ENCODE measurements around the gene HBE1.

The HBE1 gene

DNA sequence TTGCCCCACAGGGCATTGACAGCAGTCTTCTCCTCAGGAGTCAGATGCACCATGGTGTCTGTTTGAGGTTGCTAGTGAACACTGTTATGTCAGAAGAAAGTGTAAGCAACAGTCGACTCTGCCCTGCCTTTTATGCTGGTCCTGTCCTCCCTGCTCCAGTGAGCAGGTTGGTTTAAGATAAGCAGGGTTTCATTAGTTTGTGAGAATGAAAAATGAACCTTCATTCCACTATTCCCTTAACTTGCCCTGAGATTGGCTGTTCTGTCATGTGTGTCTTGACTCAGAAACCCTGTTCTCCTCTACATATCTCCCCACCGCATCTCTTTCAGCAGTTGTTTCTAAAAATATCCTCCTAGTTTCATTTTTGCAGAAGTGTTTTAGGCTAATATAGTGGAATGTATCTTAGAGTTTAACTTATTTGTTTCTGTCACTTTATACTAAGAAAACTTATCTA is 35.3 kb downstream of the HBE1 start, which contains the start of gene HBD:
TSS of gene HBD (minus strand) at position 103 of the 454 bp plus-strand sequence. CDS start at position 53, 50 bp downstream.
- in situ Hi-C loops (cut with MboI; ENCODE audit: low sequenced_read_pairs): no loop called here

DNA sequence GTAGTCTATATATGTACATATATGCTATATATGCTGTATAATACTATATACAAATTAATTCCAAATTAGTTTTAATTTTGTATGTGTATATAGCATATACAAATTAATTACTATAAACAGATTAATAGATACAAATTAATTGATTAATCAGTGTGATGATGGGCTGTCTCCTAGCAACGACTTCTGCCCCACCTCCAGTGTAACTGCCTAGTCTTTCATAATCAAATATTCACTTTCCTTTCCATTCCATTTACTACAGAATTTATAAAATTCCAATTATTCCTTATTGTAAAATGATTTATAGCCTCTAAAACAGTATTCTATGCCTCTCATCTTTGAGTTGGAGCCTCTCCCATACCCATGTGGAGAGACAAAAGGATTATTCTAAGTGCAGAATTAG is 36.4 kb downstream of the HBE1 start:
- in situ Hi-C loops (cut with MboI; ENCODE audit: low sequenced_read_pairs): no loop called here

DNA sequence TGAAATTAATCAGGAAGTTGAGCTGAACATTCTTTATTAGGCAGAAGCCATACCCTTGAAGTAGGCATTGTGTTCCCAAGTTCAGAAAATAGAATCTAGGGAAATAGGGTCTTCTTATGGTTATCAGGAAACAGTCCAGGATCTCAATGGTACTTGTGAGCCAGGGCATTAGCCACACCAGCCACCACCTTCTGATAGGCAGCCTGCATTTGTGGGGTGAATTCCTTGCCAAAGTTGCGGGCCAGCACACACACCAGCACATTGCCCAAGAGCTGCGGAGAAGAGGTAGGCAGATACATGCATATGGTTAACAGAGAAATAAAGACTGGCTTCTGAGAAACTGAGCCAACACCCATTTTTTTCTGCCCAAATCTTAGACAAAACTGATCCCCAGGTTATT is 36.9 kb downstream of the HBE1 start:
- in situ Hi-C loops (cut with MboI; ENCODE audit: low sequenced_read_pairs): no loop called here

DNA sequence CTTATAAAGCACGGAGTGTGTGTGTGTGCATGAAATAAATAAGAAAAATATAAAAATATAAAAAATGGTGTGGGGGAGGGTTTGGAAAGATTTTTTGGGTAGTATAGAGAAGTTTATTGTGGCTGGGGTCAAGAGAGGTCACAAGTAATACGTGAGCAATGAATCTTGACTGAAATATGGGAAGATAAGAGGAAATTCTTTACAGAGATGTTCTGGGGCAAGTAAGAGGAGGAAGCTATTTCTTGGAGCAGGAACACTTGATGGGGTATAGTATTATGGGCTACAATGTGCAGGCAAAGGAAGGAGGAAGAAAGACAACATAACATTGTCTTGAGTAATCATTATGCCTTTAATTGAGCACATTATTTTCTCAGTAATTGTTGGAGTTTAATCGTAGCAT is 37.6 kb downstream of the HBE1 start:
- in situ Hi-C loops (cut with MboI; ENCODE audit: low sequenced_read_pairs): no loop called here

DNA sequence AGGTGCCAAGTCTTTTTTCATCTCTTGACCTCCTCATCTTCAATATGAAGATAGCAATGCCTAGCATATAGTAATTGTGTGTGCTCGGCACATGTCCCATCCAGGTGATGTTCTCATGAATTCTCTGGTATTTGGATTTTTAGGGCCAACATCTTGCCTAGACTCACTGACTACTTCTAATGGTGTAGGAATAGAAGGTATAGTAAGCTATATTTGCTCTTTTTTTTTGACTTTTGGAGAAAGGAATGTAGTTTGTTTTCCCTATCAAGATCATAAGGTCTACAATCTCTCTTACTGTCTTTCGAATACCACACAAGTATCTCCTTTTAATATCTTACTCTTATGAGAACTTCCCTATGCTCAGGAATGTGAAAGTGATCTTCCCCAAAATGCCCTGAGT is 38.6 kb downstream of the HBE1 start:
- in situ Hi-C loops (cut with MboI; ENCODE audit: low sequenced_read_pairs): no loop called here

DNA sequence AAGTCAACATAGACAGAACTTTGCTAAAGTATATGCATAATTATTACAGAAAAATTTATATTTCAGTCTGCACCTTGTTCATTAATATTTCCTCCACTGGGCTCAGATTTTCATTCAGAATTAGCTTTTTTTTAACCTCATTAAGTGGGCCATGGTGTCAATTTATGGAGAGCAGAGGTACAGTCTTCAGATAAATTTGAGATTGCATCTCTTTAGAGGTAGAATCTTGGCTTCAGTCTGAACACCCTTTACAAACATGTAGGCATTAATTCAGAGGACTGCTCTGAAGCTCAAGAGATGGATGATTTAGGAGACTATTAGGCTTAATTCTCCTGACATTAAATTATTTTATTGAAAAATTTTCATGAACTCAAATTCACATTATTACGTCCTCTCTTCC is 39.5 kb downstream of the HBE1 start:
- in situ Hi-C loops (cut with MboI; ENCODE audit: low sequenced_read_pairs): no loop called here

DNA sequence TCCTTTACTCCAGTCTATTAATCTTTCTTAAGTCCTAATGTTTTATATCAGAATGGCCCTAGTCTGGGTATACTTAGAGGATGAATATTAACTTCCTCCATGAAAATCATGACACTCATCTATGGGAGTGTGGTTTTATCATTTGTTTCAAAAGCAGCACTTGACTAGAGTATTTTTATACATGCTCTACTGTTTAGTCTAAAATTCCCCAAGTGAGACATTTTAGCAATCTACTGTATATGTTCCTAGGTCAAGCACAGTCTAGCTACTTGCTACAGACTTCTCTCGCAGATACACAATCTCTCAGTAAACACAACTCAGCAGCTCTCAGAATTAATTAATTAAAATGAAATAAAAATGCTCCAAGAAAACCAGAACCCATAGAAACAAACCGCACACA is 39.9 kb downstream of the HBE1 start:
- in situ Hi-C loops (cut with MboI; ENCODE audit: low sequenced_read_pairs): no loop called here

DNA sequence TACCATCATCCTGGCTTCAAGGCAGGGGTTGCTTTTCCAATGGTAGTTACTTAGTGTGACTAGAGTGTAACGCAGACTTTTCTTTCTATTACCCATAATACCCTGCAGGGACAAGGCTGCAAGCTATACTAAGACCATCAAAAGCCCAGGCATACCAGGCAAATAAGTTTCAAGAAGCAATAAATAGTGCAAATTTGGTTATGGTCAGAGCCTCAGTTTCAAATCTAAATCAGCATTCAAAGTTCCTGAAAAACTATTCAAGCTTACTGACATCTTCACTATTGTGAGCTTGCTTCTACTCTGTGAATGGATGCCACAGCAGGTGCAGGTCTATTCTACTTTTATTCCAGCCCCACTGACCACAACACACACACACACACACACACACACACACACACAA is 40.4 kb downstream of the HBE1 start:
- in situ Hi-C loops (cut with MboI; ENCODE audit: low sequenced_read_pairs): no loop called here

DNA sequence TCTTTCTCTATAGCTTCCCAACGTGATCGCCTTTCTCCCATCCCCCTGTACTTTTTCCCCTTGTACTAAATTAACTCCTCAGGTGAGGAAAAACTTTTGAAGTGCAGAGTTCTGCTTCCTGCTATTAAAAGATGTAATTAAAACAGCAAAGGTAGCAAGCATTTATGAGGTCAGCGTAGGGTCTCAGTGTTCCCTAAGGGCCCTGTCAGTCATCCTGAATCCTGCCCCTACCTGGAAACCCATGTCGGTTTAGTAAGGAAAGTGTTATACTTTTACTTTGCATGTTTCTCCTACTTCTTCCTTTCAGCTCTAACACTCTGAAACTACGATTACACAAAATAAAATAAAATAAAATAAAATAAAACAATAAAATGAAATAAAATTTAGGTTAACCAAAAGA is 41.6 kb downstream of the HBE1 start:
- in situ Hi-C loops (cut with MboI; ENCODE audit: low sequenced_read_pairs): no loop called here

DNA sequence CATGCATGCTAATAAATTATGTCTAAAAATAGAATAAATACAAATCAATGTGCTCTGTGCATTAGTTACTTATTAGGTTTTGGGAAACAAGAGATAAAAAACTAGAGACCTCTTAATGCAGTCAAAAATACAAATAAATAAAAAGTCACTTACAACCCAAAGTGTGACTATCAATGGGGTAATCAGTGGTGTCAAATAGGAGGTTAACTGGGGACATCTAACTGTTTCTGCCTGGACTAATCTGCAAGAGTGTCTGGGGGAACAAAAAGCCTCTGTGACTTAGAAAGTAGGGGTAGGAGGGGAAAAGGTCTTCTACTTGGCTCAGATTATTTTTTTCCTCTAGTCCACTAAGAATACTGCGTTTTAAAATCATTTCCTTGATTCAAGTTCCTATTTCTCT is 42.1 kb downstream of the HBE1 start:
- in situ Hi-C loops (cut with MboI; ENCODE audit: low sequenced_read_pairs): no loop called here

DNA sequence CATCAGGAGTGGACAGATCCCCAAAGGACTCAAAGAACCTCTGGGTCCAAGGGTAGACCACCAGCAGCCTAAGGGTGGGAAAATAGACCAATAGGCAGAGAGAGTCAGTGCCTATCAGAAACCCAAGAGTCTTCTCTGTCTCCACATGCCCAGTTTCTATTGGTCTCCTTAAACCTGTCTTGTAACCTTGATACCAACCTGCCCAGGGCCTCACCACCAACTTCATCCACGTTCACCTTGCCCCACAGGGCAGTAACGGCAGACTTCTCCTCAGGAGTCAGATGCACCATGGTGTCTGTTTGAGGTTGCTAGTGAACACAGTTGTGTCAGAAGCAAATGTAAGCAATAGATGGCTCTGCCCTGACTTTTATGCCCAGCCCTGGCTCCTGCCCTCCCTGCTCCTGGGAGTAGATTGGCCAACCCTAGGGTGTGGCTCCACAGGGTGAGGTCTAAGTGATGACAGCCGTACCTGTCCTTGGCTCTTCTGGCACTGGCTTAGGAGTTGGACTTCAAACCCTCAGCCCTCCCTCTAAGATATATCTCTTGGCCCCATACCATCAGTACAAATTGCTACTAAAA is 42.9 kb downstream of the HBE1 start, which contains the start of gene HBB:
TSS of gene HBB (minus strand) at position 340 of the 579 bp plus-strand sequence. CDS start at position 290, 50 bp downstream.
- in situ Hi-C loops (cut with MboI; ENCODE audit: low sequenced_read_pairs): no loop called here

DNA sequence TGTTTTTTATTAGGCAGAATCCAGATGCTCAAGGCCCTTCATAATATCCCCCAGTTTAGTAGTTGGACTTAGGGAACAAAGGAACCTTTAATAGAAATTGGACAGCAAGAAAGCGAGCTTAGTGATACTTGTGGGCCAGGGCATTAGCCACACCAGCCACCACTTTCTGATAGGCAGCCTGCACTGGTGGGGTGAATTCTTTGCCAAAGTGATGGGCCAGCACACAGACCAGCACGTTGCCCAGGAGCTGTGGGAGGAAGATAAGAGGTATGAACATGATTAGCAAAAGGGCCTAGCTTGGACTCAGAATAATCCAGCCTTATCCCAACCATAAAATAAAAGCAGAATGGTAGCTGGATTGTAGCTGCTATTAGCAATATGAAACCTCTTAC is 44.3 kb downstream of the HBE1 start:
- in situ Hi-C loops (cut with MboI; ENCODE audit: low sequenced_read_pairs): no loop called here

DNA sequence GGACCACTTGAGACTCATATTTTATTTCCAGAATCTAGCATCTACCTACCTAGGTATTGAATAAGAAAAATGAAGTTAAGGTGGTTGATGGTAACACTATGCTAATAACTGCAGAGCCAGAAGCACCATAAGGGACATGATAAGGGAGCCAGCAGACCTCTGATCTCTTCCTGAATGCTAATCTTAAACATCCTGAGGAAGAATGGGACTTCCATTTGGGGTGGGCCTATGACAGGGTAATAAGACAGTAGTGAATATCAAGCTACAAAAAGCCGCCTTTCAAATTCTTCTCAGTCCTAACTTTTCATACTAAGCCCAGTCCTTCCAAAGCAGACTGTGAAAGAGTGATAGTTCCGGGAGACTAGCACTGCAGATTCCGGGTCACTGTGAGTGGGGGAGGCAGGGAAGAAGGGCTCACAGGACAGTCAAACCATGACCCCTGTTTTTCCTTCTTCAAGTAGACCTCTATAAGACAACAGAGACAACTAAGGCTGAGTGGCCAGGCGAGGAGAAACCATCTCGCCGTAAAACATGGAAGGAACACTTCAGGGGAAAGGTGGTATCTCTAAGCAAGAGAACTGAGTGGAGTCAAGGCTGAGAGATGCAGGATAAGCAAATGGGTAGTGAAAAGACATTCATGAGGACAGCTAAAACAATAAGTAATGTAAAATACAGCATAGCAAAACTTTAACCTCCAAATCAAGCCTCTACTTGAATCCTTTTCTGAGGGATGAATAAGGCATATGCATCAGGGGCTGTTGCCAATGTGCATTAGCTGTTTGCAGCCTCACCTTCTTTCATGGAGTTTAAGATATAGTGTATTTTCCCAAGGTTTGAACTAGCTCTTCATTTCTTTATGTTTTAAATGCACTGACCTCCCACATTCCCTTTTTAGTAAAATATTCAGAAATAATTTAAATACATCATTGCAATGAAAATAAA is 44.9 kb downstream of the HBE1 start:
- in situ Hi-C loops (cut with MboI; ENCODE audit: low sequenced_read_pairs): no loop called here

DNA sequence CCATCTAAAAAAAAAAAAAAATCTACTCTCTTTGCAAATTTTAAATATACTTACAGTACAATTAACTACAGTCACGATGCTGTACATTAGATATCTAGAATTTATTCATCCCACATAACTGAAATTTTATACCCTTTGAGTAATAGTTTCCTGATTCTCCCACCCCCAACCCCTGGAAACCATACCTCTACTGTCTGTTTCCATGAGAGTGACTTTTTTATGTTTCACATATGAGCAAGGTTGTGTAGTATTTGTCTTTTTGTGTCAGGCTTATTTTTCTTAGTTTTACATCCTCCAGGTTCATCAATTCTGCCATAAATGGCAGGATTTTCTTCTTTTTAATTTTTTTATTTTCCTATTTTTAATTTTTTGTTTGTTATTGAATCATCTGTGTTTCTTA is 46.1 kb downstream of the HBE1 start:
- in situ Hi-C loops (cut with MboI; ENCODE audit: low sequenced_read_pairs): no loop called here

DNA sequence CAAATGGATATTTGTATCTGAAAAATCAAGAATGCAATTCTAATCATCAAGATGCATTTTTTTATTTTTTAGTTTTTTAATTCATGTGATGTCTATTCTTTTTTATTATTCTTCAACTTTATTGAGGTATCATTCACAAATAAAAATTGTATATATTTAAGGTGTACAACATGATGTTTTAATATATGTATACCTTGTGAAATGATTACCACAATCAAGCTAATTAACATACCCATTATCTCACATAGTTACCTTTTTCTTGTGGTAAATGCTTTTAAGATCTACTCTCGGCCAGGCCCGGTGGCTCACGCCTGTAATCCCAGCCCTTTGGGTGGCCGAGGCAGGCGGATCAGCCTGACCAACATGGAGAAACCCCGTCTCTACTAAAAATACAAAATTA is 46.6 kb downstream of the HBE1 start:
- in situ Hi-C loops (cut with MboI; ENCODE audit: low sequenced_read_pairs): no loop called here
